Astrocyte (in vitro differentiated cells and primary cell): ENCODE measurements around the gene VCL. TPM values are rescaled to one million over a fixed set of nuclear protein-coding genes. Genes with fewer than 3 reads are reported as not detected.
"Not testable (repeated sequence)": the region's sequence is repeated elsewhere in the genome, so short reads cannot be mapped to it uniquely, and the experiment has no call there.

ENCODE experiments used
- DNase-seq: peaks from one replicate; pipeline ENCODE4 v3.0.0-alpha.2; 2010; ENCODE audit warnings: low read depth
- FAIRE-seq: peaks from 2 replicates; lab custom pipeline; 2011; peaks lifted over from hg19 to GRCh38; lab: Jason Lieb, UNC
- H2AFZ ChIP-seq: 2 replicates; pipeline ENCODE4 v1.6.0; 2012; ENCODE audit warnings: low read depth, low read length, inconsistent platforms
- H3K27ac ChIP-seq: 2 replicates; pipeline ENCODE4 v1.5.1; 2011; ENCODE audit warnings: low read depth, low read length, inconsistent platforms
- H3K27me3 ChIP-seq: 2 replicates; pipeline ENCODE4 v1.6.0; 2011; ENCODE audit warnings: low read length, inconsistent platforms; ENCODE audit not compliant: insufficient read depth
- H3K36me3 ChIP-seq: 2 replicates; pipeline ENCODE4 v1.5.1; 2011; ENCODE audit warnings: low read length, inconsistent platforms; ENCODE audit not compliant: insufficient read depth
- H3K4me1 ChIP-seq: 2 replicates; pipeline ENCODE4 v1.5.1; 2011; ENCODE audit warnings: low read length, inconsistent platforms; ENCODE audit not compliant: insufficient read depth
- H3K4me2 ChIP-seq: 2 replicates; pipeline ENCODE4 v1.6.0; 2012; ENCODE audit warnings: low read length, inconsistent platforms
- H3K4me3 ChIP-seq: 2 replicates; pipeline ENCODE4 v1.5.1; 2011; ENCODE audit warnings: low read depth, mild to moderate bottlenecking, low read length, inconsistent platforms; ENCODE audit not compliant: insufficient read depth
- H3K79me2 ChIP-seq: 2 replicates; pipeline ENCODE4 v1.6.0; 2012; ENCODE audit warnings: mild to moderate bottlenecking, low read length, inconsistent platforms; ENCODE audit not compliant: insufficient read depth
- H3K9ac ChIP-seq: 2 replicates; pipeline ENCODE4 v1.6.0; 2012; ENCODE audit warnings: mild to moderate bottlenecking, low read length, inconsistent platforms
- H3K9me3 ChIP-seq: 2 replicates; pipeline ENCODE4 v1.5.1; 2012; ENCODE audit warnings: low read depth, mild to moderate bottlenecking, low read length, inconsistent platforms; ENCODE audit not compliant: insufficient read depth
- H4K20me1 ChIP-seq: 2 replicates; pipeline ENCODE4 v1.6.0; 2012; ENCODE audit warnings: low read length, inconsistent platforms; ENCODE audit not compliant: insufficient read depth
- H3K27ac Mint-ChIP-seq: one replicate; pipeline ENCODE4 v1.8.0; 2021; ENCODE audit warnings: mild to moderate bottlenecking, mixed read lengths; ENCODE audit not compliant: unreplicated experiment
- H3K27me3 Mint-ChIP-seq: one replicate; pipeline ENCODE4 v1.8.0; 2021; ENCODE audit warnings: low read depth, mixed read lengths; ENCODE audit not compliant: unreplicated experiment
- H3K36me3 Mint-ChIP-seq: one replicate; pipeline ENCODE4 v1.8.0; 2021; ENCODE audit warnings: low read depth, mixed read lengths; ENCODE audit not compliant: unreplicated experiment
- H3K4me1 Mint-ChIP-seq: one replicate; pipeline ENCODE4 v1.8.0; 2021; ENCODE audit warnings: low read depth, mixed read lengths; ENCODE audit not compliant: unreplicated experiment
- H3K4me3 Mint-ChIP-seq: one replicate; pipeline ENCODE4 v1.8.0; 2021; ENCODE audit warnings: mild to moderate bottlenecking, moderate library complexity, mixed read lengths; ENCODE audit not compliant: unreplicated experiment
- H3K9me3 Mint-ChIP-seq: one replicate; pipeline ENCODE4 v1.8.0; 2021; ENCODE audit warnings: mild to moderate bottlenecking, mixed read lengths; ENCODE audit not compliant: unreplicated experiment
- CTCF ChIP-seq: IDR thresholded peaks from 2 replicates; pipeline ENCODE4 v1.5.1; 2011; ENCODE audit warnings: low read depth, mild to moderate bottlenecking, inconsistent platforms, low read length, moderate library complexity; ENCODE audit not compliant: insufficient read depth
- EZH2 ChIP-seq: IDR thresholded peaks from 2 replicates; pipeline ENCODE4 v1.6.1; 2012; ENCODE audit warnings: mild to moderate bottlenecking, low read length, inconsistent platforms; ENCODE audit not compliant: insufficient read depth
- total RNA-seq: library from RNA; stranded (reverse); gene quantifications from 2 replicates; pipeline ENCODE4 v1.2.1, GENCODE V29; 2021

Gene VCL
- total RNA-seq, 1 donor from 2014 or later, result 474 TPM

- Mint-ChIP-seq H3K36me3 (no peaks in the 10 kb centered on the region), H3K4me3 (no peak overlapping the region), H3K27me3 (peaks cover 7% of the 10 kb centered on the region), H3K9me3 (no peaks in the 10 kb centered on the region), H3K4me1 (peaks cover 15% of the 10 kb centered on the region), H3K27ac (no peak overlapping the region)
- Histone ChIP-seq H3K27ac (no peak overlapping the region), H3K9ac (no peak overlapping the region), H3K79me2 (no peaks in the 10 kb centered on the region), H3K9me3 (no peaks in the 10 kb centered on the region), H3K27me3 (no peaks in the 10 kb centered on the region), H3K36me3 (no peaks in the 10 kb centered on the region), H3K4me2 (peak overlapping the region; percentile 16), H3K4me1 (peaks cover 11% of the 10 kb centered on the region), H2AFZ (no peak overlapping the region), H4K20me1 (no peaks in the 10 kb centered on the region), H3K4me3 (no peak overlapping the region)
- TF ChIP-seq EZH2 (no peak), CTCF (no peak)
- FAIRE-seq (no peak), DNase-seq (peak; percentile 69)
Measured at GRCh38 chr10:73959484-73960243, 38.3 kb upstream of the VCL start.

- no peaks in the 10 kb centered on the region for H3K36me3 Mint-ChIP-seq
- Histone ChIP-seq H4K20me1 (no peaks in the 10 kb centered on the region), H3K27me3 (no peaks in the 10 kb centered on the region), H3K36me3 (no peaks in the 10 kb centered on the region), H2AFZ (no peak overlapping the region), H3K4me2 (no peak overlapping the region), H3K9ac (no peak overlapping the region), H3K4me3 (no peak overlapping the region), H3K27ac (no peak overlapping the region), H3K4me1 (peaks cover 21% of the 10 kb centered on the region), H3K79me2 (no peaks in the 10 kb centered on the region), H3K9me3 (no peaks in the 10 kb centered on the region)
- H3K4me3 Mint-ChIP-seq, result no peak overlapping the region
- DNase-seq (no peak), FAIRE-seq (no peak)
- peaks cover 7% of the 10 kb centered on the region for H3K27me3 Mint-ChIP-seq
- H3K4me1 Mint-ChIP-seq, result peaks cover 23% of the 10 kb centered on the region
- no peak overlapping the region for H3K27ac Mint-ChIP-seq
- TF ChIP-seq EZH2, result no peak
- no peak for TF ChIP-seq CTCF
- no peaks in the 10 kb centered on the region for H3K9me3 Mint-ChIP-seq
Measured at GRCh38 chr10:73962386-73962785, 35.5 kb upstream of the VCL start.

- not testable (repeated sequence) for H3K27me3 Mint-ChIP-seq, H2AFZ ChIP-seq, H3K36me3 ChIP-seq, H3K36me3 Mint-ChIP-seq, DNase-seq, H3K4me3 Mint-ChIP-seq, H3K4me3 ChIP-seq, H3K79me2 ChIP-seq, H3K27ac ChIP-seq, H3K27me3 ChIP-seq, H3K27ac Mint-ChIP-seq, H3K9ac ChIP-seq, FAIRE-seq, H3K4me2 ChIP-seq, H3K9me3 ChIP-seq, H4K20me1 ChIP-seq, H3K9me3 Mint-ChIP-seq
- H3K4me1 Mint-ChIP-seq, result peaks cover 32% of the 10 kb centered on the region
- peaks cover 33% of the 10 kb centered on the region for H3K4me1 ChIP-seq
Measured at GRCh38 chr10:73963533-73963932, 34.4 kb upstream of the VCL start.
